K562 (cell line): ENCODE measurements around the gene WDR1. TPM values are rescaled to one million over a fixed set of nuclear protein-coding genes. Genes with fewer than 3 reads are reported as not detected.
A peak's percentile ranks its signal among the peaks of the same experiment; 100 is the strongest.

Source experiments
- ATF3 ChIP-seq, 2 experiments: fragments of 450-650 bp in 1 of 2; sonication (generic) in 1 of 2; formaldehyde crosslinking in 1 of 2; IDR thresholded peaks in 1 of 2; conservative IDR thresholded peaks in 1 of 2; 2 replicates each; pipeline versions ENCODE4 v1.6.1 to v1.8.1; 2016 to 2023; ENCODE audit warnings: mild to moderate bottlenecking in 2 of 2, moderate library complexity in 2 of 2, inconsistent platforms in 1 of 2, missing genetic modification reagents in 1 of 2
- CREM ChIP-seq: IDR thresholded peaks from 2 replicates; pipeline ENCODE4 v1.6.1; 2014; ENCODE audit warnings: antibody characterized with exemption, low read depth
- DDX20 ChIP-seq: fragments of 450-650 bp; IDR thresholded peaks from 2 replicates; pipeline ENCODE4 v1.6.1; 2016; ENCODE audit warnings: missing genetic modification characterization, low read depth, mild to moderate bottlenecking, missing compliant biosample characterization, moderate library complexity
- FOSL1 ChIP-seq: fragments of 200-800 bp; sonication (Bioruptor generic); conservative IDR thresholded peaks from 2 replicates; pipeline ENCODE4 v1.6.1; 2016; ENCODE audit warnings: missing genetic modification characterization, missing compliant biosample characterization
- HEY1 ChIP-seq: fragments of 250-450 bp; sonication (Bioruptor Pico); IDR thresholded peaks from 2 replicates; pipeline ENCODE4 v1.5.0; 2020; ENCODE audit warnings: mild to moderate bottlenecking, moderate library complexity, borderline replicate concordance
- JUND ChIP-seq, 2 experiments: IDR thresholded peaks; 2 replicates in 1 of 2; 3 replicates in 1 of 2; pipeline ENCODE4 v1.6.1; 2011; ENCODE audit warnings: borderline replicate concordance in 2 of 2, low read depth in 2 of 2, low read length in 2 of 2, improper control_type of control experiment in 1 of 2, missing biosample characterization in 1 of 2, missing genetic modification characterization in 1 of 2, missing genetic modification reagents in 1 of 2
- KDM5B ChIP-seq: fragments of 200-600 bp; sonication (generic); IDR thresholded peaks from 2 replicates; pipeline ENCODE4 v1.6.1; 2012; ENCODE audit warnings: low read depth, mild to moderate bottlenecking, moderate library complexity, low read length, control low read depth, inconsistent platforms; ENCODE audit not compliant: insufficient replicate concordance
- MAFG ChIP-seq: fragments of 450-650 bp; conservative IDR thresholded peaks from 2 replicates; pipeline ENCODE4 v1.6.1; 2016; ENCODE audit warnings: missing genetic modification characterization, missing compliant biosample characterization
- MAFK ChIP-seq: IDR thresholded peaks from 2 replicates; pipeline ENCODE4 v1.6.1; 2011; ENCODE audit warnings: low read length, improper control_type of control experiment
- NFE2 ChIP-seq: IDR thresholded peaks from 2 replicates; pipeline ENCODE4 v1.6.1; 2014; ENCODE audit warnings: antibody characterized with exemption, low read depth
- ZBTB33 ChIP-seq: sonication (generic); formaldehyde crosslinking; IDR thresholded peaks from 2 replicates; pipeline ENCODE4 v1.8.1; 2023; ENCODE audit warnings: mild to moderate bottlenecking, missing genetic modification reagents
- ZNF589 ChIP-seq: fragments of 200-800 bp; sonication (Bioruptor generic); IDR thresholded peaks from 2 replicates; pipeline ENCODE4 v1.6.1; 2016; ENCODE audit warnings: low read depth, missing genetic modification characterization, missing compliant biosample characterization
- ZNF780A ChIP-seq: fragments of 250-450 bp; sonication (Bioruptor Pico); IDR thresholded peaks from 2 replicates; pipeline ENCODE4 v1.5.0; 2021; ENCODE audit warnings: mild to moderate bottlenecking
- ZSCAN32 ChIP-seq: fragments of 450-650 bp; formaldehyde crosslinking; IDR thresholded peaks from 2 replicates; pipeline ENCODE4 v1.4.0; 2020; ENCODE audit warnings: mild to moderate bottlenecking, moderate library complexity
- polyA plus RNA-seq, 8 experiments: library from polyadenylated mRNA; depleted of rRNA in 4 of 8; stranded (reverse) in 5 of 8; unstranded in 3 of 8; fragments of >200 nt; fragmentation: Nextera tagmentation in 2 of 8; fragmentation: Illumina TruSeq in 1 of 8; extraction: Ambion mirVana in 2 of 8; extraction: Trizol in 1 of 8; gene quantifications; 2 replicates each; pipeline versions ENCODE4 v1.2.1 to v1.2.3, GENCODE V29; 2011 to 2014; ENCODE audit warnings: inconsistent platforms in 1 of 8, missing spikeins in 1 of 8
- total RNA-seq, 7 experiments: library from RNA; depleted of rRNA in 6 of 7; stranded (reverse); fragments of >200 nt in 6 of 7; fragmentation: Illumina TruSeq in 2 of 7; extraction: Trizol in 2 of 7; gene quantifications; 2 replicates each; pipeline versions ENCODE4 v1.2.1 to v1.2.3, GENCODE V29; 2011 to 2021; ENCODE audit warnings: low replicate concordance in 1 of 7
- TF ChIP-seq, protein P1 (sequence below): fragments of 450-650 bp; formaldehyde crosslinking; IDR thresholded peaks from 2 replicates; pipeline ENCODE4 v1.4.0; 2020; ENCODE audit warnings: mild to moderate bottlenecking, mixed read lengths

Gene WDR1
- total and polyA plus RNA-seq, 9 of the 15 experiments (the other 6 are each of a cell fraction or from before 2014, with no cell fraction given): 16.1 to 213 (median 125) TPM

GRCh38 chr4:10063544-10064300 lies 52.9 kb downstream of the WDR1 start (continued):
- TF ChIP-seq ZBTB33 (CRISPR knock-in tag) (0 out of 2 replicates have a peak, but pooled peaks have one; percentile 47), ATF3 (IDR thresholded peaks at IDR 0.05) (peak; percentile 63), ATF3 (CRISPR knock-in tag; conservative IDR thresholded peaks at IDR 0.05) (no peak), KDM5B (no peak), MAFG (tag) (peak; percentile 51), ZNF589 (CRISPR knock-in tag) (no peak), FOSL1 (peak; percentile 63), DDX20 (no peak), ZNF780A (CRISPR knock-in tag) (no peak), JUND (IDR thresholded peaks at IDR 0.05; ENCODE audit: borderline replicate concordance, low read depth, low read length) (peak; percentile 86), JUND (tag; IDR thresholded peaks at IDR 0.05; ENCODE audit: borderline replicate concordance, low read depth, low read length) (peak; percentile 83; the same call in 1 of the 3 replicates), CREM (peak; percentile 8; the same call in 1 of the 2 replicates), ZSCAN32 (no peak), NFE2 (0 out of 2 replicates have a peak, but pooled peaks have one; percentile 12), MAFK (peak; percentile 32; the same call in 1 of the 2 replicates), HEY1 (no peak)
- TF ChIP-seq, protein P1, sequence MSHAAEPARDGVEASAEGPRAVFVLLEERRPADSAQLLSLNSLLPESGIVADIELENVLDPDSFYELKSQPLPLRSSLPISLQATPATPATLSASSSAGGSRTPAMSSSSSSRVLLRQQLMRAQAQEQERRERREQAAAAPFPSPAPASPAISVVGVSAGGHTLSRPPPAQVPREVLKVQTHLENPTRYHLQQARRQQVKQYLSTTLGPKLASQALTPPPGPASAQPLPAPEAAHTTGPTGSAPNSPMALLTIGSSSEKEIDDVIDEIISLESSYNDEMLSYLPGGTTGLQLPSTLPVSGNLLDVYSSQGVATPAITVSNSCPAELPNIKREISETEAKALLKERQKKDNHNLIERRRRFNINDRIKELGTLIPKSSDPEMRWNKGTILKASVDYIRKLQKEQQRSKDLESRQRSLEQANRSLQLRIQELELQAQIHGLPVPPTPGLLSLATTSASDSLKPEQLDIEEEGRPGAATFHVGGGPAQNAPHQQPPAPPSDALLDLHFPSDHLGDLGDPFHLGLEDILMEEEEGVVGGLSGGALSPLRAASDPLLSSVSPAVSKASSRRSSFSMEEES (CRISPR knock-in tag): no peak
